ENCODE results near the gene DRAM1.

DNA sequence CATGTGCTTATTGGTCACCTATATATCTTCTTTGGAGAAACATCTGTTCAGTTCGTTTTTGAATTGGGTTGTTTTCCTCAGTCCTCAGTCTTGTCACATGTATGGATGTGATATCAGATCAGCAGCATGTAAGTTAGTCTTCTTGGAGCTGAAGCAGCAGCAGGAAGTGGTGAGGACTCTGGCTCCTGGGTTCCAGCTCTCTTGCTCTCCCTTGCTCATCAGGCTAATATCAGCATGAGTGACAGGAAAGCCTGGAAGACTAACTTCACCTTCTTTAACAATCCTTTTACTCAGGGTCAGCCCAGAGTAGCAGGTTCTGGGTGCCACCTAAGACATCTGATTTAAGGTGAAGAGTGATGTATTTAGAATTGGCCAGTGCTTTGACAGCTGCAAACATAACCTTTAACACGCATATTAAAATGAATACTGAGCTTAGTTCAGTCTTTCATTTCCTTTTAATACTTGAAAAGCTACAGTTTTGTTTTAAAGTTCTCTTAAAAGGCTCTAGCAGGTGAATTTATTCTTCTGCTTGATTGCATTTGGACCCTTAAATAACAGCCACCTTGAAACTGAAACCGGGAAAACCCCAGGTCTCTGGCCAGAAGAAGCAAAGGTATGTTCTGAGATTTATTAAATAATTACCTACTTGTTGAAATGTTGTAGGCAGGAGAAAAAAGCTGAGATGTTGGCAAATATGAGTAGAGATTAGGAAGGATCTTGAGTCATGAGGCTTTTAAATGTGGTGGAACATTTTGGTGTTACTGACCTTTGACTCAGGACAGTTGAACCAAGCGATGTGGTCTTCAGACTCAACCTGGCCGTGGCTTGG is 54.3 kb downstream of the DRAM1 start:
- TF ChIP-seq, protein P1, sequence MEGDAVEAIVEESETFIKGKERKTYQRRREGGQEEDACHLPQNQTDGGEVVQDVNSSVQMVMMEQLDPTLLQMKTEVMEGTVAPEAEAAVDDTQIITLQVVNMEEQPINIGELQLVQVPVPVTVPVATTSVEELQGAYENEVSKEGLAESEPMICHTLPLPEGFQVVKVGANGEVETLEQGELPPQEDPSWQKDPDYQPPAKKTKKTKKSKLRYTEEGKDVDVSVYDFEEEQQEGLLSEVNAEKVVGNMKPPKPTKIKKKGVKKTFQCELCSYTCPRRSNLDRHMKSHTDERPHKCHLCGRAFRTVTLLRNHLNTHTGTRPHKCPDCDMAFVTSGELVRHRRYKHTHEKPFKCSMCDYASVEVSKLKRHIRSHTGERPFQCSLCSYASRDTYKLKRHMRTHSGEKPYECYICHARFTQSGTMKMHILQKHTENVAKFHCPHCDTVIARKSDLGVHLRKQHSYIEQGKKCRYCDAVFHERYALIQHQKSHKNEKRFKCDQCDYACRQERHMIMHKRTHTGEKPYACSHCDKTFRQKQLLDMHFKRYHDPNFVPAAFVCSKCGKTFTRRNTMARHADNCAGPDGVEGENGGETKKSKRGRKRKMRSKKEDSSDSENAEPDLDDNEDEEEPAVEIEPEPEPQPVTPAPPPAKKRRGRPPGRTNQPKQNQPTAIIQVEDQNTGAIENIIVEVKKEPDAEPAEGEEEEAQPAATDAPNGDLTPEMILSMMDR (IDR thresholded peaks at IDR 0.05): no peak
- TF ChIP-seq EZH2phosphoT487 (IDR thresholded peaks at IDR 0.05): no peak
